Body of pancreas (tissue), 4 donors: Measurements from ENCODE around the gene LIMD2. TPM values are rescaled to one million over a fixed set of nuclear protein-coding genes. Genes with fewer than 3 reads are reported as not detected.

Source experiments
- ATAC-seq: fragments of 150-250 bp; one replicate; pipeline ENCODE4 v1.9.1; 2016
- DNase-seq, 4 donors: peaks; one replicate each; pipeline ENCODE4 v3.0.0-alpha.2; 2019
- H3K27ac ChIP-seq, 4 donors: fragments of 200-600 bp; sonication (generic); 1 replicate in 3 of 4; 2 replicates in 1 of 4; pipeline versions ENCODE4 v1.5.1 to v1.6.1; 2016 to 2019; ENCODE audit warnings: mild to moderate bottlenecking in 1 of 4, mixed read lengths in 1 of 4, moderate library complexity in 1 of 4
- H3K27me3 ChIP-seq, 2 donors: fragments of 200-600 bp; sonication (generic); one replicate each; pipeline ENCODE4 v1.6.0; 2016; ENCODE audit warnings: mild to moderate bottlenecking in 1 of 2
- H3K36me3 ChIP-seq, 2 donors: fragments of 200-600 bp; sonication (generic); replicated peaks in 1 of 2; 2 replicates each; pipeline ENCODE4 v1.5.1; 2016; ENCODE audit warnings: low read depth in 2 of 2; ENCODE audit not compliant: insufficient read depth in 1 of 2
- H3K4me1 ChIP-seq: fragments of 200-600 bp; sonication (generic); one replicate; pipeline ENCODE4 v1.6.0; 2016
- H3K4me3 ChIP-seq, 2 donors: fragments of 200-600 bp; sonication (generic); 1 replicate in 1 of 2; 2 replicates in 1 of 2; pipeline ENCODE4 v1.5.1; 2016 to 2019
- H3K9me3 ChIP-seq, 3 donors: fragments of 200-600 bp; sonication (generic); 1 replicate in 2 of 3; 2 replicates in 1 of 3; pipeline ENCODE4 v1.5.1; 2016
- POLR2A ChIP-seq, 3 donors: fragments of 450-650 bp; IDR thresholded peaks; one replicate each; pipeline ENCODE4 v1.6.1; 2016; ENCODE audit warnings: antibody characterized with exemption in 3 of 3, mild to moderate bottlenecking in 2 of 3
- WGBS, 2 donors: methylation state at CpG; one replicate each; pipeline ENCODE4 v1.1.5; 2017; 5-methylcytosine and 5-hydroxymethylcytosine counted together
- intact Hi-C: fragments of 100-400 bp; cut with DNase I; formaldehyde crosslinking; loops from one replicate; pipeline ENCODE4 v1.15.1; 2023
- total RNA-seq, 2 donors: library from RNA; depleted of rRNA; stranded (reverse); fragments of >200 nt; gene quantifications; one replicate each; pipeline ENCODE4 v1.1.0, GENCODE V29; 2016
- TF ChIP-seq, protein P1 (sequence below), 7 experiments: fragments of 450-650 bp in 4 of 7; fragments of 200-600 bp in 3 of 7; sonication (generic) in 3 of 7; IDR thresholded peaks; one replicate each; pipeline ENCODE4 v1.5.1; 2016 to 2019; ENCODE audit warnings: antibody characterized with exemption in 7 of 7

The LIMD2 gene
- total RNA-seq, 2 donors from 2014 or later: 4.9 to 9.6 TPM

DNA sequence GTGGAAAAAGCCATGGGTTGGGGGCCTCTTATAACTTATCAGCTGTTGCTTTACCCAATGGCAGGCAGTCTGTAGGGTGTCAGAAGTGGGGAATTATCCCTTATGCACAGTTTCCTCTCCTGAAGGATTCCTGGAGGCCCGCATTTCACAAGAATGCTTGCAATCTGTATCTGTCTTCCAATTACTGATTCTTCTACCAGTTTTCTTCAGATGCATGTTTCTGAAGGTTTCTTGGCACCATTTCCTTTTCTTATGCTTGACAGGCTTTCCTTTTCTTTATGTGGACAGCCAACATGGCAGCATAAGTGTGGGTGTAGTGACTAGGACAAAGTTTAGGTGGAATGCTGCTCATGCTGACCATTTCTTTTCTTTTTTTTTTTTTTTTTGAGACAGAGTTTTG lies 41.6 kb downstream of the LIMD2 start:
- peaks cover 0 to 4% of the 10 kb centered on the region in 2 donors for H3K36me3 ChIP-seq
- ATAC-seq: no peak
- H3K27me3 ChIP-seq: no peaks in the 10 kb centered on the region
- TF ChIP-seq POLR2A (IDR thresholded peaks at IDR 0.05): no peak
- TF ChIP-seq, protein P1, sequence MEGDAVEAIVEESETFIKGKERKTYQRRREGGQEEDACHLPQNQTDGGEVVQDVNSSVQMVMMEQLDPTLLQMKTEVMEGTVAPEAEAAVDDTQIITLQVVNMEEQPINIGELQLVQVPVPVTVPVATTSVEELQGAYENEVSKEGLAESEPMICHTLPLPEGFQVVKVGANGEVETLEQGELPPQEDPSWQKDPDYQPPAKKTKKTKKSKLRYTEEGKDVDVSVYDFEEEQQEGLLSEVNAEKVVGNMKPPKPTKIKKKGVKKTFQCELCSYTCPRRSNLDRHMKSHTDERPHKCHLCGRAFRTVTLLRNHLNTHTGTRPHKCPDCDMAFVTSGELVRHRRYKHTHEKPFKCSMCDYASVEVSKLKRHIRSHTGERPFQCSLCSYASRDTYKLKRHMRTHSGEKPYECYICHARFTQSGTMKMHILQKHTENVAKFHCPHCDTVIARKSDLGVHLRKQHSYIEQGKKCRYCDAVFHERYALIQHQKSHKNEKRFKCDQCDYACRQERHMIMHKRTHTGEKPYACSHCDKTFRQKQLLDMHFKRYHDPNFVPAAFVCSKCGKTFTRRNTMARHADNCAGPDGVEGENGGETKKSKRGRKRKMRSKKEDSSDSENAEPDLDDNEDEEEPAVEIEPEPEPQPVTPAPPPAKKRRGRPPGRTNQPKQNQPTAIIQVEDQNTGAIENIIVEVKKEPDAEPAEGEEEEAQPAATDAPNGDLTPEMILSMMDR (IDR thresholded peaks at IDR 0.05): no peak
- intact Hi-C loops: no loop called here
- peaks cover under 1% of the 10 kb centered on the region for H3K4me1 ChIP-seq
- no peak overlapping the region for H3K4me3 ChIP-seq
- 52 to 100% methylated on average over 1 of the region's 1 CpG for WGBS, 2 donors
- H3K27ac ChIP-seq: no peak overlapping the region
- no peaks in the 10 kb centered on the region for H3K9me3 ChIP-seq
- no peak for DNase-seq

DNA sequence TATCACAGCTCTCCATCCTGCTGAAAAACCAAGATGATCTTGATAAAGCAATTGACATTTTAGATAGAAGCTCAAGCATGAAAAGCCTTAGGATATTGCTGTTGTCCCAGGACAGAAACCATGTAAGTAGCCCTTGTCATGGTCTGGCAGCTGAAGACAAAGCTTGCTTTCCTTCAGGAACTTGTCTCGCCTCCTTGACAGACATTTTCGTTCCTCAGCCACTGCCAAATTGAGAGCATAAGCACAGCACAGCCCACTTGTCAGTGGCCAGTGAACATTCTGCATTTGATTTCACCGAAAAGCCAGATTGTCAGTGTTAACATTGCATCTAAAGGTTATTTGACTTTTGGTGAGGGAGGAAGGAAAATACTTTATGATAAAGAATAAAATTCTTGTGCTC lies 42.1 kb downstream of the LIMD2 start:
- TF ChIP-seq POLR2A (IDR thresholded peaks at IDR 0.05): no peak
- TF ChIP-seq, protein P1 (IDR thresholded peaks at IDR 0.05): no peak
- Histone ChIP-seq H3K4me3 (no peak overlapping the region), H3K4me1 (peaks cover 6% of the 10 kb centered on the region), H3K27me3 (no peaks in the 10 kb centered on the region), H3K9me3 (no peaks in the 10 kb centered on the region), H3K27ac (no peak overlapping the region), H3K36me3 (peaks cover 0 to 6% of the 10 kb centered on the region in 2 donors)
- intact Hi-C loops: no loop called here
- ATAC-seq (no peak), DNase-seq (no peak)
- 89 to 98% methylated on average over 3 of the region's 3 CpGs for WGBS, 2 donors

GRCh38 chr17:63653050-63653449 lies 46.9 kb downstream of the LIMD2 start:
- intact Hi-C loops: no loop called here
- 3 to 18% methylated on average over 2 of the region's 2 CpGs for WGBS, 2 donors
- peak; percentile 48 for ATAC-seq
- TF ChIP-seq, protein P1 (IDR thresholded peaks at IDR 0.05): no peak
- no peak for TF ChIP-seq POLR2A (IDR thresholded peaks at IDR 0.05)
- Histone ChIP-seq H3K4me1 (peaks cover 10% of the 10 kb centered on the region), H3K36me3 (peaks cover 0 to 2% of the 10 kb centered on the region in 2 donors), H3K9me3 (no peaks in the 10 kb centered on the region), H3K4me3 (no peak overlapping the region), H3K27me3 (no peaks in the 10 kb centered on the region), H3K27ac (peak overlapping the region in 1 of 4 donors; percentile 41)
- DNase-seq: peak in 3 of 4 donors; percentile 19 to 37 (median 31)

- intact Hi-C loops: no loop called here
- Histone ChIP-seq H3K27me3 (no peaks in the 10 kb centered on the region), H3K36me3 (peaks cover 0 to 2% of the 10 kb centered on the region in 2 donors), H3K9me3 (no peaks in the 10 kb centered on the region), H3K4me3 (no peak overlapping the region), H3K4me1 (peaks cover 10% of the 10 kb centered on the region), H3K27ac (no peak overlapping the region)
- no peak for DNase-seq
- no peak for ATAC-seq
- 47 to 61% methylated on average over 3 of the region's 3 CpGs for WGBS, 2 donors
- TF ChIP-seq POLR2A (IDR thresholded peaks at IDR 0.05): no peak
- TF ChIP-seq, protein P1 (IDR thresholded peaks at IDR 0.05): no peak
These were observed 47.8 kb downstream of the LIMD2 start for GRCh38 chr17:63652106-63652505.

DNA sequence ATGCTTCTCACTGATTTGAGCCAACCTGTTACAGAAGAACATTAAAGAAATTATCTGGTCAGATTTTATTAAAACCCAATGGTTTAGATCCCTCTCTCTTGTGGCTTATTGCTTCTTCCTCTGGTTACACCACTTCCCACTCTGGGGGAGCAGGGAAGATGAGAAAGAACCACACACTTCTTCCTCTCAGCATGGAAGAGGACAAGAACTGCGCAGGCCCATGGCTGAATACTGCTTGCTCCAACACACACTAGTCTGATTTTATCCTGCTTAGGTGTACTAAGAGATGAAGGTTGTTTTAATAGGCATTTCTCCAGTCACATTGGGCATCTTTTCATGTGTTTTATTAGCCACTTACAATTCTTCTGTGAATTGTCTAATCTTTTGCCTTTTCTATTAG lies 50.1 kb downstream of the LIMD2 start:
- Histone ChIP-seq H3K4me1 (peaks cover 10% of the 10 kb centered on the region), H3K36me3 (peaks cover 0 to 4% of the 10 kb centered on the region in 2 donors), H3K4me3 (no peak overlapping the region), H3K27ac (no peak overlapping the region), H3K27me3 (no peaks in the 10 kb centered on the region), H3K9me3 (no peaks in the 10 kb centered on the region)
- WGBS, 2 donors: 76 to 94% methylated on average over 1 of the region's 1 CpG
- peak in 1 of 4 donors; percentile 17 for DNase-seq
- ATAC-seq: no peak
- intact Hi-C loops: no loop called here
- TF ChIP-seq, protein P1 (IDR thresholded peaks at IDR 0.05): no peak
- no peak for TF ChIP-seq POLR2A (IDR thresholded peaks at IDR 0.05)
